Parathyroid adenoma (tissue), 2 donors: ENCODE results near the gene SHISA7.
A peak's percentile ranks its signal among the peaks of the same experiment; 100 is the strongest.

Source experiments
- H2AFZ ChIP-seq: fragments of 300-600 bp; sonication (generic); one replicate; pipeline ENCODE4 v1.7.0; 2017; ENCODE audit warnings: antibody characterized with exemption, mild to moderate bottlenecking
- H3K27ac ChIP-seq: fragments of 300-600 bp; sonication (generic); one replicate; pipeline ENCODE4 v1.7.0; 2017
- H3K27me3 ChIP-seq: fragments of 300-600 bp; sonication (generic); one replicate; pipeline ENCODE4 v1.7.0; 2017; ENCODE audit warnings: low read length; ENCODE audit not compliant: control insufficient read depth, insufficient read depth
- H3K36me3 ChIP-seq: fragments of 300-600 bp; sonication (generic); one replicate; pipeline ENCODE4 v1.7.0; 2017; ENCODE audit warnings: low read length; ENCODE audit not compliant: control insufficient read depth, insufficient read depth
- H3K4me1 ChIP-seq: fragments of 300-600 bp; sonication (generic); one replicate; pipeline ENCODE4 v1.7.0; 2017; ENCODE audit warnings: control low read depth
- H3K4me2 ChIP-seq: fragments of 300-600 bp; sonication (generic); one replicate; pipeline ENCODE4 v1.7.0; 2017; ENCODE audit warnings: low read length
- H3K4me3 ChIP-seq: fragments of 300-600 bp; sonication (generic); one replicate; pipeline ENCODE4 v1.7.0; 2017; ENCODE audit warnings: low read depth, low read length
- H3K79me2 ChIP-seq: fragments of 300-600 bp; sonication (generic); one replicate; pipeline ENCODE4 v1.7.0; 2017; ENCODE audit warnings: control low read depth
- H3K9ac ChIP-seq: fragments of 300-600 bp; sonication (generic); one replicate; pipeline ENCODE4 v1.7.0; 2017; ENCODE audit warnings: mild to moderate bottlenecking
- H3K9me3 ChIP-seq: fragments of 300-600 bp; sonication (generic); one replicate; pipeline ENCODE4 v1.7.0; 2017; ENCODE audit warnings: low read length; ENCODE audit not compliant: control insufficient read depth
- TF ChIP-seq, protein P1 (sequence below): fragments of 300-600 bp; sonication (generic); IDR thresholded peaks from one replicate; pipeline ENCODE4 v1.7.0; 2017; ENCODE audit warnings: antibody characterized with exemption, mild to moderate bottlenecking
- donor health status: primary hyperparathyroidism.

Gene SHISA7

GRCh38 chr19:55455576-55456235 lies 12.6 kb upstream of the SHISA7 start:
- H3K9me3 ChIP-seq: no peaks in the 10 kb centered on the region
- no peaks in the 10 kb centered on the region for H3K36me3 ChIP-seq
- no peak overlapping the region for H3K4me2 ChIP-seq
- H3K4me3 ChIP-seq: no peak overlapping the region
- H2AFZ ChIP-seq: no peak overlapping the region
- TF ChIP-seq, protein P1, sequence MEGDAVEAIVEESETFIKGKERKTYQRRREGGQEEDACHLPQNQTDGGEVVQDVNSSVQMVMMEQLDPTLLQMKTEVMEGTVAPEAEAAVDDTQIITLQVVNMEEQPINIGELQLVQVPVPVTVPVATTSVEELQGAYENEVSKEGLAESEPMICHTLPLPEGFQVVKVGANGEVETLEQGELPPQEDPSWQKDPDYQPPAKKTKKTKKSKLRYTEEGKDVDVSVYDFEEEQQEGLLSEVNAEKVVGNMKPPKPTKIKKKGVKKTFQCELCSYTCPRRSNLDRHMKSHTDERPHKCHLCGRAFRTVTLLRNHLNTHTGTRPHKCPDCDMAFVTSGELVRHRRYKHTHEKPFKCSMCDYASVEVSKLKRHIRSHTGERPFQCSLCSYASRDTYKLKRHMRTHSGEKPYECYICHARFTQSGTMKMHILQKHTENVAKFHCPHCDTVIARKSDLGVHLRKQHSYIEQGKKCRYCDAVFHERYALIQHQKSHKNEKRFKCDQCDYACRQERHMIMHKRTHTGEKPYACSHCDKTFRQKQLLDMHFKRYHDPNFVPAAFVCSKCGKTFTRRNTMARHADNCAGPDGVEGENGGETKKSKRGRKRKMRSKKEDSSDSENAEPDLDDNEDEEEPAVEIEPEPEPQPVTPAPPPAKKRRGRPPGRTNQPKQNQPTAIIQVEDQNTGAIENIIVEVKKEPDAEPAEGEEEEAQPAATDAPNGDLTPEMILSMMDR: no peak
- H3K9ac ChIP-seq: no peak overlapping the region
- no peak overlapping the region for H3K27ac ChIP-seq
- H3K4me1 ChIP-seq: peaks cover 13% of the 10 kb centered on the region
- H3K27me3 ChIP-seq: peaks cover 3% of the 10 kb centered on the region
- no peaks in the 10 kb centered on the region for H3K79me2 ChIP-seq

DNA sequence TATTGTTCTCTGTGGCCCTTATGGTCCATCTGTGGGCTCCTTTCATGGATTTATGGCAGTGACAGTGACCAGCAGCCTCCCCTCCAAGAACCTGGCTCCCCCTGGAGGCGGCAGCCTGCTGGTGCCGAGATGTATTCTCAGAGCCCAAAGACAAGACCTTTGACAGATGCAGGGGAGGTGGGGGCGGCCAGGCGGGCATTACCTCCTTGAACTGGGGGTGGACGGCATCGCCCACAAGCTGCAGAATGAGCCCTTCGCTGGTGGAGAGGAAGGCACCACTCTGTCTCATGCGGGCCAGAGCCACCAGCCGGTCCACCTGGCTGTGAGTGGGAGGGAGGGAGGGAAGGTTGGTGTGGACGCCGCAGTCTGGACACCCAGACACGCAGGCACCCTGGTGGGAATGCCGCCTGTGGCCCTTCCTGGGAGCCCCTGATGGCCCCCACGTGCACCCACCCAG lies 11.7 kb upstream of the SHISA7 start:
- no peak overlapping the region for H3K4me2 ChIP-seq
- no peaks in the 10 kb centered on the region for H3K79me2 ChIP-seq
- H3K36me3 ChIP-seq: no peaks in the 10 kb centered on the region
- no peak overlapping the region for H3K4me3 ChIP-seq
- TF ChIP-seq, protein P1: peak; percentile 63
- H3K27me3 ChIP-seq: peaks cover 3% of the 10 kb centered on the region
- H3K9ac ChIP-seq: no peak overlapping the region
- no peaks in the 10 kb centered on the region for H3K9me3 ChIP-seq
- no peak overlapping the region for H3K27ac ChIP-seq
- H2AFZ ChIP-seq: no peak overlapping the region
- peaks cover 10% of the 10 kb centered on the region for H3K4me1 ChIP-seq

DNA sequence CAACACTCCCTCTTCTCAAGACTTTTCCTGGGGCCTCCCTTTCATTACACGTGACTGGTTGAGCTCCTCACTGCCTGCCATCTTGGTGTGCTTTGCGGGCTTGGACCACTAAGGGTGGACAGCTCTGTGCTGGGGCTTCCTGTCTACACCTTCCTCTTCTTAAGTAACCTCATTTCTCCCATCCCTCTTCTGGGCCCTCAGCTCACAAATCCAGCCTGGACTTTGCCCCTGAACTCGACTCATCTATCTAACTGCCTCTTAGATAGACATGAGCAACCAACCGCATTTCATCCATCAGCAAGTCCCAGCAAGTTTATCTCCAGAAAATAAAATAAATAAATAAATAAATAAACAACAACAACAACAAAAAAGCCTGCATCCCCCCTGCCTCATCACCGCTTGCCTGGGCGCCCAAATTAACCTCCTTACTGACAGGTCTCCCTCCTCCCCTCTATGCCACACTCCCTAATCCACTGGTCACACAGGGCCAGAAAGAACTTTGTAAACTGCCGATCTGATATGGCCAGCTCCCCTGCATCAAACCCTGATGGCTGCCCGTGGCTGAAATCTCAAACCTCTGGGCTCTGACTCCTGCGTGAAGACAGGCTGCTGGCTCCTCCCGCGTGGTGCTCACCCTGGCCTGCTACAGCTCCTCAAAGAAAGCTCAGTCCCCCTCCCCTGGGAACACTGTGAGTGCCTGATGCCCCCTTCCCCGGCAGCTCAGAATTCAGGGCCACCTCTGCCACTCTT lies 10.6 kb upstream of the SHISA7 start:
- H3K9ac ChIP-seq: no peak overlapping the region
- H2AFZ ChIP-seq: no peak overlapping the region
- H3K9me3 ChIP-seq: no peaks in the 10 kb centered on the region
- TF ChIP-seq, protein P1: no peak
- no peaks in the 10 kb centered on the region for H3K36me3 ChIP-seq
- no peak overlapping the region for H3K4me3 ChIP-seq
- no peaks in the 10 kb centered on the region for H3K79me2 ChIP-seq
- H3K4me2 ChIP-seq: no peak overlapping the region
- H3K4me1 ChIP-seq: peaks cover 8% of the 10 kb centered on the region
- H3K27me3 ChIP-seq: peaks cover 3% of the 10 kb centered on the region
- no peak overlapping the region for H3K27ac ChIP-seq

- Histone ChIP-seq H3K79me2 (no peaks in the 10 kb centered on the region), H3K27me3 (peaks cover 3% of the 10 kb centered on the region), H3K27ac (no peak overlapping the region), H2AFZ (no peak overlapping the region), H3K9me3 (no peaks in the 10 kb centered on the region), H3K4me2 (no peak overlapping the region), H3K4me3 (no peak overlapping the region), H3K4me1 (peaks cover 8% of the 10 kb centered on the region), H3K36me3 (no peaks in the 10 kb centered on the region), H3K9ac (no peak overlapping the region)
- TF ChIP-seq, protein P1: no peak
Observed at GRCh38 chr19:55452749-55453346, 9.7 kb upstream of the SHISA7 start.
